SK-N-SH treated with all-trans-retinoic acid at 6 μM for 48 hours (cell line): Measurements from ENCODE around the gene TMEM50A.
"Not testable (repeated sequence)": the region's sequence is repeated elsewhere in the genome, so short reads cannot be mapped to it uniquely, and the experiment has no call there.

Experiments used
- ISL1 ChIP-seq: fragments of 250-450 bp; sonication (Bioruptor Pico); IDR thresholded peaks from 2 replicates; pipeline ENCODE4 v2.1.2; 2022; ENCODE audit warnings: mild to moderate bottlenecking, moderate library complexity
- PPARA ChIP-seq: fragments of 250-450 bp; sonication (Bioruptor Pico); IDR thresholded peaks from 2 replicates; pipeline ENCODE4 v1.5.0; 2020; ENCODE audit warnings: mild to moderate bottlenecking, borderline replicate concordance
- RARB ChIP-seq: fragments of 250-450 bp; sonication (Bioruptor Pico); IDR thresholded peaks from 2 replicates; pipeline ENCODE4 v1.8.0; 2021; ENCODE audit warnings: mild to moderate bottlenecking, moderate library complexity
- ZNF565 ChIP-seq: fragments of 450-650 bp; formaldehyde crosslinking; conservative IDR thresholded peaks from 2 replicates; pipeline ENCODE4 v1.5.0; 2020; ENCODE audit warnings: low read depth, mild to moderate bottlenecking, moderate library complexity
- ZNF70 ChIP-seq: fragments of 450-650 bp; formaldehyde crosslinking; IDR thresholded peaks from 2 replicates; pipeline ENCODE4 v1.5.0; 2020; ENCODE audit warnings: mild to moderate bottlenecking, moderate library complexity
- TF ChIP-seq, protein P1 (sequence below): fragments of 250-450 bp; sonication (Bioruptor Pico); IDR thresholded peaks from 2 replicates; pipeline ENCODE4 v1.8.0; 2020; ENCODE audit warnings: mild to moderate bottlenecking, moderate library complexity, borderline replicate concordance
- TF ChIP-seq, protein P2 (sequence below): fragments of 250-450 bp; sonication (Bioruptor Pico); IDR thresholded peaks from 2 replicates; pipeline ENCODE4 v1.5.1; 2021; ENCODE audit warnings: mild to moderate bottlenecking, moderate library complexity

DNA sequence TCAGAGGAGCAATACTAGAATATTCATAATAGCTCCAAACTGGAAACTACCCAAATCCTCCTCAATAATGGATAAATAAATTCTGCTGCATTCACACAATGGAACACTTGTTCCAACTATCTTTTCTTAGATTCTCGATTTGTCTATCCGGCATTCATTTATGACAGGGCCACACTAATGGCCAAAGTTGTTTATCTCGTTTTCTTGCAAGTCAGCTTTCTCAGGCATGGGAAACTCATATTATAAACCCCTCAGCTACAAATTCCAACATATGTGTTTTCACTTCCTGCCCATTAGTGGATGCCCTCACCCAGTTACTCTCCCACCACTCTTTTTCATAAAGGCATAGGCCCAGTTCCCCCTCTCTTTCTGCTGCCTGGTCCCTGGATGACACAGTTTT, 40.2 kb downstream of the TMEM50A start:
- TF ChIP-seq PPARA; RARB; ZNF565 (CRISPR knock-in tag); ISL1 (CRISPR knock-in tag); ZNF70 (CRISPR knock-in tag): not testable (repeated sequence)
- TF ChIP-seq, protein P1, sequence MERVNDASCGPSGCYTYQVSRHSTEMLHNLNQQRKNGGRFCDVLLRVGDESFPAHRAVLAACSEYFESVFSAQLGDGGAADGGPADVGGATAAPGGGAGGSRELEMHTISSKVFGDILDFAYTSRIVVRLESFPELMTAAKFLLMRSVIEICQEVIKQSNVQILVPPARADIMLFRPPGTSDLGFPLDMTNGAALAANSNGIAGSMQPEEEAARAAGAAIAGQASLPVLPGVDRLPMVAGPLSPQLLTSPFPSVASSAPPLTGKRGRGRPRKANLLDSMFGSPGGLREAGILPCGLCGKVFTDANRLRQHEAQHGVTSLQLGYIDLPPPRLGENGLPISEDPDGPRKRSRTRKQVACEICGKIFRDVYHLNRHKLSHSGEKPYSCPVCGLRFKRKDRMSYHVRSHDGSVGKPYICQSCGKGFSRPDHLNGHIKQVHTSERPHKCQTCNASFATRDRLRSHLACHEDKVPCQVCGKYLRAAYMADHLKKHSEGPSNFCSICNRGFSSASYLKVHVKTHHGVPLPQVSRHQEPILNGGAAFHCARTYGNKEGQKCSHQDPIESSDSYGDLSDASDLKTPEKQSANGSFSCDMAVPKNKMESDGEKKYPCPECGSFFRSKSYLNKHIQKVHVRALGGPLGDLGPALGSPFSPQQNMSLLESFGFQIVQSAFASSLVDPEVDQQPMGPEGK (CRISPR knock-in tag): not testable (repeated sequence)
- TF ChIP-seq, protein P2, sequence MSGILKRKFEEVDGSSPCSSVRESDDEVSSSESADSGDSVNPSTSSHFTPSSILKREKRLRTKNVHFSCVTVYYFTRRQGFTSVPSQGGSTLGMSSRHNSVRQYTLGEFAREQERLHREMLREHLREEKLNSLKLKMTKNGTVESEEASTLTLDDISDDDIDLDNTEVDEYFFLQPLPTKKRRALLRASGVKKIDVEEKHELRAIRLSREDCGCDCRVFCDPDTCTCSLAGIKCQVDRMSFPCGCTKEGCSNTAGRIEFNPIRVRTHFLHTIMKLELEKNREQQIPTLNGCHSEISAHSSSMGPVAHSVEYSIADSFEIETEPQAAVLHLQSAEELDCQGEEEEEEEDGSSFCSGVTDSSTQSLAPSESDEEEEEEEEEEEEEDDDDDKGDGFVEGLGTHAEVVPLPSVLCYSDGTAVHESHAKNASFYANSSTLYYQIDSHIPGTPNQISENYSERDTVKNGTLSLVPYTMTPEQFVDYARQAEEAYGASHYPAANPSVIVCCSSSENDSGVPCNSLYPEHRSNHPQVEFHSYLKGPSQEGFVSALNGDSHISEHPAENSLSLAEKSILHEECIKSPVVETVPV (CRISPR knock-in tag): not testable (repeated sequence)
